Measurements from ENCODE around the gene FATE1.
"Not testable (repeated sequence)": the region's sequence is repeated elsewhere in the genome, so short reads cannot be mapped to it uniquely, and the experiment has no call there.

Gene FATE1, protein sequence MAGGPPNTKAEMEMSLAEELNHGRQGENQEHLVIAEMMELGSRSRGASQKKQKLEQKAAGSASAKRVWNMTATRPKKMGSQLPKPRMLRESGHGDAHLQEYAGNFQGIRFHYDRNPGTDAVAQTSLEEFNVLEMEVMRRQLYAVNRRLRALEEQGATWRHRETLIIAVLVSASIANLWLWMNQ
- total RNA-seq = 0 reads per million in 3 experiments

DNA sequence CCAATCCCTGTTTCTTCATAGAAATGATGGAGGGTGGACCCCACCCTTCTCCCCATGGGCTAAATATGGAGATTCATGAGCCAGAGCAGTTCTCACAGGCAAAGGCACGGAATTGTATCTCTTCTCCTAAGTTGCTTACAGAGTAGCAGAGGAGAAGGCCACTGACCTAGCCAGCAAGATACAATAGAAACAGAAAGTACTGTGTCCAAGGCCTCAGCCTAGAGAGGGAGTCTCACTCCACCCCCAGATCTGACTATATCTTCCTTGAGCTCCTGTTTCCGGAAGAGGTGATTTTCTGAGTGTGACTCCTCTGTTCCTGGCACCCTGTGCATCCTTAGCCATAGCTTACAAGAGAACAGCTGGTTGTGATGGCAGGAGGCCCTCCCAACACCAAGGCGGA is at the start of gene FATE1:
Gene FATE1 (plus strand): TSS at position 284 of the 400 bp plus-strand sequence. CDS start 85 bp downstream, at position 369.
- DNase-seq = no peak

DNA sequence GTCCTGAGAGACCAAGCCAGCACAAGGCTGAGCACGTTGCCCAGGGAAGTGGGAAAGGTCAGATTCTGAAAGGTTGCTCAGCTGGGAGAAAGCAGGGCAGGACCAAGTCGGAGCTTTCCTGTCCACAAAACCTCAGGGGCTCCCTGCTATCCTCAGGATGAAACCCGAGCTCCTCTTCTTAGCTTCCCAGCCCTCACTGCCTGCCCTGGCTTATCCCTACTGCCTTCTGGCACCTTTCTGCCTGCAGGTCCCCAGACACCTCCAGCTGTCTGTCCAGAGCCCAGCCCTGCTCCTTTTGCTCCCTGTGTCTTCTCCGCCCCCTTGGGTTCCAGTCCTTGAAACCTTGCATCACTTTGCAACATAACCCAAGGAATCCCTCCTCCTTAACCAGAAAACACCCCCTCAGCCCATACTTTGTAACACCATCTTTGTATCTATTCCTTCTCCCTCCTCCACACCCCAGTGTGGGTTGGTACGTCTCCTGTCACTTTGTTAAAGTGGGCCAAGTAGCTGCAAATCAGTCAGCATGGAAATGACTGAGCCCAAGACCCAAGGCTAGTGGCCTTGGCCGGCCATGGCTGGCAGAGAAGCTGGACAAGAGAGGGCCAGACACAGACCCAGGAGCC is 40.6 kb upstream of the FATE1 start:
- no peak for DNase-seq

DNA sequence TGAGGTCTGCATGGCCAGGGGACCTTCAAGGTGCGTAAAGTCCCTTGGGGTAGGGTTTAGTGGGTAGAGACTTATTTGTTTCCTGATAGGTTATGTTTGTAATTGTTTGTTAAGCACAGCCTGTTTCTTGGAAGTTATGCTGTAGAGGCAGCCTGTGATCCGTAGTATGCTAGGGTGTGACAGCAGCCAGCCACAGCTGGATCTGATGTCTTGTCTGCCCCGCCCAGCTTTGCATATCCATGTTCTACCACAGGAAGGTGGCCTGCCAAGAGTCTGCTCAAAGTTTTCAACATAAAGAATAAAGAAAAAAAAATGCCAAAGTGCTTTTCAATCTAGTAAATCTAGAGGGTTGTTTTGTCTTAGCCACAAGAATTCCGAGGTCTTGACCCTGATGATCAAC is 39.6 kb upstream of the FATE1 start:
- DNase-seq = no peak

DNA sequence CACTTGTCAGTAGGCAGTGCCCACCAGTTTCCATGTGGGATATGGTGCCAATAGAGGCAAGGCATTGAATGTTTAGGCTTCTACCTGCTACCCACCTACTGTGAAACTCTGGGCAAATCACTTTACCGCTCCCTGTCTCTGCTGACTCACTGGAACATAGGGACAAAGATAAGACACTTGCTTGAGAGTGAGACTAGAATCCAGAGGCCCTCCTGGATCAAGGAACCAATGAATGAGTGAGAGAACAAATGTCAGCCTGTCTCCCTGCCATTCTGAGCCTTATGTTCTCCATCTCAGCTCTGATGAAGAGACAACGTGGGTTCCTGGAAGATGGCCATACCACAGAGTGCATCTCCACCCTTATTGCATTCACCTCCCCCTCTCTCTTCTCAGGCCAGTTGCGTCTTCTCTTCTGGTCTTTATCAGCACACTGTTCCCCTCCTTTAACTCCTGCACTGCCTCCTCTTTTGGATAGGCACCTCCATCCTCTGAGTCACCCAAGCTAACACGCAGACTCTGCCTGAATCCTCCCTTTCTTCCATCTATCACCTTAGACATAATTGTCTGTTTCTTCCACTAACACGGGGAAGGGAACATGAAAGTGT is 35.9 kb upstream of the FATE1 start:
- DNase-seq = no peak

DNA sequence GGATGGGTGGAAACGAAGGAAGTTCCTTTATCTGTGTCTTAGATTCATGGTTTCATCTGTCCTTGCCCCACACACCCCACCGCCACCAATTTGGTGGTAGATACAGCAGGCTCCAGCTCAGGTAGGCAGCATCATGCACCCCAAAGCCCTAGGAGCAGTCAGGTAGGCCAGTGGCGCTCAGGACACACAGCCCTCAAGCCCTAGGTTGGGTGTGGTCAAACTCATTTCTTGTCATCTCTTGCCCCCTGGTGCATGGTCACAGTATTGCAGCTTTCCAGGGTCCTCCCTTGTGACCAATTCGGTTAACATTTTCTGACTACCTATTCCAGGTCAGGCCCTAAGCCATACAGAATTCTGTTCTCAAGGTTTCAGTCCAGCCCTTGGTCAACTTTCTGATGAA is 35.0 kb upstream of the FATE1 start:
- DNase-seq = peak; percentile 5

DNA sequence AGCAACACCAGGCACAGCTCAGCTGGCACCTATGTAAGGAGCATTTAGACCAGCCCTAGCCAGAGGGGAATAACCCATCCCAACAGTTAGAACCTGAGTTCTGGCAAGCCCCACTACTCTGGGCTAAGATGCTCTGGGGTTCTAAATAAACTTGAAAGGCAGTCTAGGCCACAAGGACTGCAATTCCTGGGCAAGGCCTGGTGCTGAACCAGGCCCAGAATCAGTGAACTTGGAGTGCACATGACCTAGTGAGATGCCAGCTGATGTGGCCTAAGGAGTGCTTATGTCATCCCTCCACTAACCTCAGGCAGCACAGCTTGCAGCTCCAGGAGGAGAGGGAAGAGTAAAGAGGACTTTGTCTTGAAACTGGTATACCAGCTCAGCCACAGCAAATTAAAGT is 28.2 kb upstream of the FATE1 start:
- no peak for DNase-seq

DNA sequence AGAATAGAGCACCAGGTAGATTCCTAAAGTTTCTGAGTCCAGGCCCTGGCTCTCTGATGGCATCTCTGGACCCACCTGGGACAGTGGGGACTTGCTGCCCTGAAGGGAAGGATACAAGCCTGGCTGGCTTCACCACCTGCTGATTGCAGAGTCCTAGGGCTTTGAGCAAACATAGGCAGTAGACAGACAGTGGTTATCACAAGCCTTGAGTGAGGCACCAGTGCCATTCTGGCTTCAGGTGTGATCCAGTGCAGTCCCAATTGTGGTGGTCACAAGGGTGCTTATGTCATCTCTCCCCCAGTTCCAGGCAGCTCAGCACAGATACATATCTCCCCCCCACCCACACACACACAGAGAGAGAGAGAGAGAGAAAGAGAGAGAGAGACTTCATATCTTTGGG is 27.1 kb upstream of the FATE1 start:
- no peak for DNase-seq

DNA sequence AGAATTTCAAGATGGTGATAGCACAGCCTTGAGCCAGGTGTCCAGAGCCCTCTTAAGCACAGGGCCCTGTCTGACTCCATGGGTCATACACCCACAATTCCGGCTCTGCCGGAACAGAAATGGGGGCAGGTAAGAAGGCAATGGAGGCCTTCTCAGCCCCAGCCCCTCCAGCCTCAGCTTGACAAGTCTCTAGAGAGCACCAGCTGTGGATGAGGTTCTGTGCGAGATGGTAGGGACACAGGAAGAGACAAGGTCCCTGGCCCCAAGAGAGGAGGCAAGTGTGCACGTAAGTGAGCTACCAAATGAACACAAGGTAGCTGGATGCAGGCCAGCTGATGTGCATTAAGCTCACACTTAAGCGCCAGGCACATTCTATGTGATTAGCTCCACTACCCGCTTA is 23.0 kb upstream of the FATE1 start:
- DNase-seq = no peak

DNA sequence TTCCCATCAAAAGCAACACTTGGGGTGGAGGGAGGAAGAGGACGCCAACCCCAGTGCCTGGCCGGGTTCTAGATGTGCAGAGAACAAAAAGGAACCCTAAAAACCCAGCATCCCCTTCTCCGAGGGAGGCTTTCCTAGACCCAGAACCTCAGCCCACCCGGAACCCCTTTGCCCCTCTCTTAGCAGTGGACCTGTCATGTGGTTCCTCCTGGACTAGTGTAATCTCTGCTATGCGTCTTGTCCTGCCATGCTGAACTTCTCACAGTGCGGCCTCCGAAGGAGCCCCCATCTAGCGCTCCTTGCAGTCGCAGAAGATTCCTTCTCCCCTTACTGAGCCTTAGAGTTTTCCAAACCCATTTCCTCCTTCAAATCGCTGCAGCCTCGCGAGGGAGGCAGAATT is 21.7 kb upstream of the FATE1 start:
- DNase-seq = no peak

DNA sequence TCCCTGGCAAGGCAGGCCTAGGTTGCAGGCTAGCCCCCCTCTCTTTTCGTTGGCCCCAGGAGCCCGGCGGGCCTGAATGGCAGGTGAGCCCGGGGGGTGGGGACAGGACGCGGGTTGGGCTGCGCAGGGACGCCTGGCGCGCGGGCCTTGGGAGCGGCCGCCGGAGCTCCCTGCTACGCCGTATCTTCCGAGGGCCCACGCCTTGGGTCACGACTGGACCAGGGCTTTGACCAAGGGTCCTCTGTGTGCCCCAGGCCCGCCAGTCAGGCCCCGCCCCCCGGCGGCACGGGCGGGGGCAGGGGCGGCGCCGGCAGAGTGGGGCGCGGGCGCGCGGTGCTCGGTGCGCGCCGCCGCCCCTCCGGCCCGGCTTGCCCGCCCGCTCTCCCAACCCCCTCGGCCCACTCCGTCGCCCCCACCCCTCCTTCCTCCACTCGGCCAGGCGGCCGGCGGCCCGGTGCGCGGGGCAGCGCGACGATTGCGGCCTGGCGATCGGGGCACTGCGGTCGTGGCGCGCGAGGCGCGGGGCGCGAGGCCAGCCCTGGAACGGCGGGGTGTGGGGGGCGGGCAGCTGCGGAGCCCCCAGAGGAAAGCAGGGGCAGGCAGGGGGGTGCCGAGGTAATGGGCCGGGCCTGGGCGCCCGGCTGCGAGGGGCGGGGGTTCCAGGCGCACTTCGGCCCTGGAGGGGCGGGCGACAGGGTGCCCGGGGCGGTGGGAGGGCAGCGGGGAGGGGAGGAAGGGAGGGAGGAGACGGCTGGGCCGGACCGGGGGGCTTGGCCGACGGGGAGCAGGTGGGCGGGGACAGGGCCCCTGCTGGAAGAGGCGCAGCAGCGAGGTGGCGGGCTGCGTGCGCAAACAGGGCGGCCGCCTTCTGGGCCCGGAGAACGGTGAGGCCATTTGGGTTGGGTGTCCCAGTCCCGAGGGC is 20.9 kb upstream of the FATE1 start, which contains the start of gene PRRG3:
Gene PRRG3 (plus strand): TSS at position 798 of the 922 bp plus-strand sequence. CDS start 3,357 bp downstream, outside the sequence.
- DNase-seq = no peak

DNA sequence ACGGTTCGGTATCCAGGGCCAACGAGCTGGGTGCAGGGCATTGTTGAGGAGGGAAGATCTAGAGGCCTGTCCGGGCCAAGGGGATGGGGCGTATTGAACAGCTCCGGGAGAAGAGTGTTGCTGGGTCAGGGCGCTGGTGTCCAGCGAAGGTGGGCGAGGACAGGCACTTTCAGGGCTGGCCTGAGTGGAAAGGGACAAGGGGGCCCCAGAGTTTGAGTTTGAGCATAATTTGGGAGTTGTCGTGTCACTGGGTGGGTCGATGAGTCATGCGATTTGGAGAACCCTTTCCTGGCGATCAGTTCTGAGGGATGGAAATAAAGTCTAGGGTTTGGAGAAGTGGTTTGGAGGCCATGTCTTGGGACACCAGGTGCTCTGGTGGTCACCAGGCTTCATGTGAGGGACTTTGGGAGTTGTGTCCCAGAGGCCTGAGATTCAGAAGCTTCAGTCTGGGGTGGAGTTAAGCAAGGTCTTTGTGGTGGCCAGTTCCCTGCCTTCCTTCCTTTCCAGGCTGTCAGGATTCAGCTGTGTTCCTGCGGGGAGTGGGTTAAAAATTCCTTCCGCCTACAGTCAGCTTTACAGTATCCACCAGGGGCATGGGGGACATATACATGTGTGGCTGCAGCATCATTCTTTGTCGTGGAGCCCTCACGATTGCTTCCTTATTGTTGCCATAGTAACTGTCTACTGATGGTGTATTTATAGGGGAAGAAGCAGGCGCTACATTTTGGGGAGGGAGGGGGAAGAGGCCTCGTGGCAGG is 20.1 kb upstream of the FATE1 start:
- DNase-seq = no peak

DNA sequence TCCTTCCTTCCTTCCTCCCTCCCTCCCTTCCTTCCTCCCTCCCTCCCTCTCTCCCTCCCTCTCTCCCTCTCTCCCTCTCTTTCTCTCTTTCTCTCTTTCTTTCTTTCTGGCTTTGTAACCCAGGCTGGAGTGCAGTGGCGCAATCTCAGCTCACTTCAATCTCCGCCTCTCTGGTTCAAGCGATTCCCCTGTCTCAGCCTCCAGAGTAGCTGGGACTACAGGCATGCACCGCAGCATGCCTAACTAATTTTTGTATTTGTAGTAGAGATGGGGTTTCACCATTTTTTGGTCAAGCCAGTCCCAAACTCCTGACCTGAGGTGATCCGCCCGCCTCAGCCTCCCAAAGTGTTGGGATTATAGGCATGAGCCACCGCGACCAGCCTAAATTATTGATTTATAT is 18.8 kb upstream of the FATE1 start:
- DNase-seq = not testable (repeated sequence)

DNA sequence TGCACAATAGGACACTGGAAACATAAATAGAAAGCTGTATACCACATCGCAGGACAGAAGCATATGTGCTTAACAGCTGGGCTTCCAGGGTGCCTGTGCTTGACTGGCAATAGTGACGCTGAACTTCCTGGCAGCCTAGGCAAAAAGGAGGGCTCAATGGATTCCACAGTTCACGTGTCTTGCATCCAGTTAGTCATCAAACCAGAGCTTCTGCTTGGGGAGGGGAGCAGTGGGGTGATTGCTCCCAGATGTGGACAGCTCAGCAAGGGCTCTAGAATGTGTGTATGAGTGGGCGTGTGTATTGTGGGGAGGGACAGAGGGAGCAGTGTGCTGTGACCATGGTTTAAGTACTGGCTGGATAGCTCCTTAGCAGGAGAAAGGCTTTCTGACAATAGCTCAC is 18.3 kb upstream of the FATE1 start:
- no peak for DNase-seq

DNA sequence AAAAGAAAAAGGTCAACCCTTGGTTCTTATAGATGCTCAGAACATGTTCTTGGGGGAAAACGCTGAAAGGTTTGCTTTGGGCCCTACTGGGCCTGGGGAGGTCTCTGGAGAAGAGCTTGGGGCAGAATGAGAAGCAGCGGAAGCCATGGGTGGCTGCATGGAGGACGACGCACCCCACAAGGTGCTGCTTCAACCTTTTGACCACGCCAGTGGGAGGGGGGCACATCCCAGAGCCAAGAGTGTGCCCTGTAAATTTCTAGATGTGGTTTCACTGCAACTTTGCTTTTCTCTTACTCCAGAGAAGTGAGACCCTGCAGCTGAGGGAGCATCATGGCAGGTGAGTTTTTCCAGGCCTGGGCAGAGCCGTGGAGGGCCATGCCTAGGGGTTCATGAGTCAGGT is 17.4 kb upstream of the FATE1 start:
- no peak for DNase-seq

DNA sequence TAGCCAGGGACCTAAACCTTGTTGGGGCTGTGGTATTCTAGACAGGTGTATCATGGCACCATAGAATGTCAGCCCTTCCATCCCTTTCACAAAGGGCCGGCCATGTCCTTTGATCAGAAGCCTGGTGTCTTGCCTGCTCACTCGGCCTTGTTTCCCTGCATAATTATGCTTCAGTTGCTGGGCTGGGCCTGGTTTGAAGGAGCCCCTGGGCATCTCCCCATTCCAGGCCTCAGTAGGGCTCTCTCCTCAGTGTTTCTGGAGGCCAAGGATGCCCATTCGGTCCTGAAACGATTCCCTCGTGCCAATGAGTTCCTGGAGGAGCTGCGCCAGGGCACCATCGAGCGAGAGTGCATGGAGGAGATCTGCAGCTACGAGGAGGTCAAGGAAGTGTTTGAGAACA is 16.1 kb upstream of the FATE1 start:
- no peak for DNase-seq

DNA sequence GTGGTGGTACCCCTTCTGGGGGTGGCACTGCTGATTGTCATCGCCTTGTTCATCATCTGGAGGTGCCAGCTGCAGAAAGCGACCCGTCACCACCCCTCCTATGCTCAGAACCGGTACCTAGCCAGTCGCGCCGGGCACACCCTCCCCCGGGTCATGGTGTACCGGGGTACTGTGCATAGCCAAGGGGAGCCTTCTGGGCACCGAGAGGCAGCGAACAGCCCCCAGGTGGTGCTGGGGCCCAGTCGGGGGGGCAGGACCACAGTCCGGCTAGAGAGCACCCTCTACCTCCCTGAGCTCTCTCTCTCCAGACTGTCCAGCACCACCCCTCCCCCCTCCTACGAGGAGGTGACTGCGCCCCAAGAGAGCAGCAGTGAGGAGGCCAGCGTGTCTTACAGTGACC is 15.3 kb upstream of the FATE1 start:
- DNase-seq = no peak

DNA sequence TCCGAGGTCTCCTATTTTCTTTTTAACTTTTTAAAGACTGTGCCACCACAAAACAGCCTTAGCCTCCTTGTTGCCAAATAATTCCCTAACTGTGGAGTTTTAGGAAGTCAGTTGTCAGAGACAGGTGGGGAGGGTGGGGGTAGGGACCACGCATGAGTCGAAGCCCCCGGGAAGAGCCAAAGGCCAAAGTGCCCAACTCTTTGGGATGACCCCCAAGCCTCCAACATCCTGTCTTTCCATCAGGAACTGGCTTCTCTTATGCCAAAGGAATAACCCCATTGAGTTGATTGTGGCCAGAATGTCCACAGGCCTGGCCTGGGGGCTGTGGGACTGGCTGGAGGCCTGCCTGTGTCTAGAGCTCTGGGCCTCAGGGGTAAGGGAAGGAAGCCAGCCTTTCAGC is 14.8 kb upstream of the FATE1 start:
- DNase-seq = no peak

DNA sequence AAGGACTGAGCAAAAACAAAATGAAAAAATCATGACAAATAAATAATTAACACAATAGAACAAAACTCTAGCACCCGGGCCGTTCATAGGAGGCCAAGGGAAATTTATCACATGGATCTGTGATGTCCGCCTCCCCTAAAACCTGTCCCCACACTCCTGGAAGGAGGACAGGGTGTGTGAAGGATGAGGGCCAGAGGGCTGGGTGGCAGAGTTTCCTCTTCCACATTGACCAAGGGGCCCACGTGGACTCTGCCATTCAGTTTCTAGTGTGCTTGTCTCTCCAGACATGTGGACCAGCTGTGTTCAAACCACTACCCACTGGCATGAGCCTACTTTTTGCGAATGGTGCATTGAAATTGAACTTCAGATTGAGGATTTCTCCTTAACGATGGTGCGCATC is 14.3 kb upstream of the FATE1 start:
- DNase-seq = no peak

DNA sequence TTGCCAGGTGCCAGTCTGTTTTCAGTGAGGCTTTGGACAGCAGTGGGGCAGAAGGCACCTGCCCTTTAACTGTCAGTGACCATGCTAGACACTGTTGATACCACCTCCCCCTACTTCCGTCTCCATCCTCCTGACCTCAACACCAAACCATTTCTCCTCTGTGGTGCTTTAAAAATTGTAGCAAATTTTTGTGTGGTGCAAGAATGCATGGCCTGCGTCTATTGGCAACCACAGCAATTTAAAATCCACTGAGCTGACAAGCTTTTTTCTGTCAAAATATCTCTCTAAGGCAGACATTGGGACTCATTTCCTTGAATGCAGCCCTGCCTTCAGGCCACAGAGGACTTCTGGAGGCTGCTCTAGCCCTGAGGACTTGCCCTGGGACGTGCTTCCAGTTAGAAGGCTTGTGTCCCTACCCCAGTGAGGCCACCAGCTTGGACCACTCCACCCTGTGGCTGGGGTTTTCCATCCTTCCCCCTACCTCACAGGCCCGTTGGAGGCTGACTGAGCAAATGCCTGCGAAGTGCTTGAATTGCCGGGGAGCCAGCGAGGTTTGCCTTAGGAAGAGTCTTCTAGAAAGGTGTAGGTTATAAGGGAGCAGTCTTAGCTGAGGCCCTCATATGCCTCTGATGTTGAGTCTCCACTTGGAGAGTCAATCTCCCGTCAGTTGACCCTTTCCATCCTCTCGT is 13.7 kb upstream of the FATE1 start:
- DNase-seq = no peak

DNA sequence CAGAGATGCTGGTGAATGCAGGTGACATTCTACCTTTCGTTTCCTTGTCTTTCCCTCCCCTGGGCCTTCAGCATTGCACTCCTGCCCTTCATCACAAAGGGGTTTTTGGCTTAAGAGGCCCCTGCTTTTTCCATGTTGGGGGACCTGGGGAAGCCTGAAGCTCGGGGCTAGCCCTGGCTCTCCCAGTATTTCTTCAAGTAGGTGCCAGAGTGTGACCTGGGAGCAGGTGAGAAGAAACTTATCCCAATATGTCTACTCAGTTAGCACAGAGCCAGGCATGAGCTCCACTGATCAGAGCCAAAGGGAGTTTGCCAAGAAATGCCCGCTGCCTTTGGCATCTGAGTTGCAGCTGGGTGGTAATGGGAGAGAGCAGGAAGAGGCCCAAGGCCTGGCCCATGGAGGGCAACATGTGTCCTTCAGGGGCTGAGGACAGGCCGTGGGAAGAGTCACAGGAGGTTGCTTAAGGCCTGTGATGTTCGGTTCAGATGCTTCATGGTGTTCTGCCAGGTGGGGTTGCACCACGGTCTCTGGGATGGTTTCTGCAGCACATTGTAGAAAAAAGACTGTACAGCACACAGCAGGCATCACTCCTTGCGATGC is 13.0 kb upstream of the FATE1 start:
- no peak for DNase-seq

DNA sequence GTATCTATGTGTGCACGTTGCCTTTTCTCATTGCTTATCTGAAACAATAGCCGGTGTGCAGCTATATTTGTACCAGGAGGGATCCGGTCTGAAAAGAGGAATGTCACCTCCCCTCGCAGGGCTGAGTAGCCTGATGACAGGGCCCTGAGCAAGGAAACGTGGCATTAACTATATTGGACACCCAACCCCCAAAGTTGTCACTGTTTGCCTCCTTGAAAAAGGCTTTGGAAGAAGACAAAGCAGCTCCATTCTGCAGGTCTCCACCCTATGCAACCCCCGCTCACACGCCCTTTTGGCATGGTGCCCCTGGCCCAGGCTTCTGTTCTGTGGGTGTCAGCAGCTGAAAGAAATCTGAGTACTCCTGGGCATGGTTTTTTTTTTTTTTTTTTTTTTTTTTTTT is 12.3 kb upstream of the FATE1 start:
- no peak for DNase-seq

All from central memory CD4-positive, alpha-beta T cell (primary cell).